Skeletal muscle tissue (tissue), 5 donors: Measurements from ENCODE around the gene SAMD10. TPM values are rescaled to one million over a fixed set of nuclear protein-coding genes. Genes with fewer than 3 reads are reported as not detected.
"Not testable (repeated sequence)": the region's sequence is repeated elsewhere in the genome, so short reads cannot be mapped to it uniquely, and the experiment has no call there.

Experiments
- H3K27ac ChIP-seq: one replicate; pipeline ENCODE4 v1.7.0; 2013; ENCODE audit warnings: mild to moderate bottlenecking, low read depth, low read length, inconsistent platforms
- H3K27me3 ChIP-seq, 3 donors: one replicate each; pipeline ENCODE4 v1.7.0; 2013; ENCODE audit warnings: low read length in 3 of 3; ENCODE audit not compliant: control insufficient read depth in 3 of 3, insufficient read depth in 3 of 3
- H3K36me3 ChIP-seq, 3 donors: one replicate each; pipeline ENCODE4 v1.7.0; 2013; ENCODE audit warnings: low read length in 3 of 3; ENCODE audit not compliant: control insufficient read depth in 3 of 3, insufficient read depth in 3 of 3
- H3K4me1 ChIP-seq, 3 donors: one replicate each; pipeline ENCODE4 v1.7.0; 2013; ENCODE audit warnings: low read length in 3 of 3, mild to moderate bottlenecking in 3 of 3; ENCODE audit not compliant: control insufficient read depth in 3 of 3, insufficient read depth in 3 of 3
- H3K4me3 ChIP-seq, 3 donors: one replicate each; pipeline ENCODE4 v1.7.0; 2013; ENCODE audit warnings: low read length in 3 of 3
- H3K9ac ChIP-seq, 3 donors: one replicate each; pipeline ENCODE4 v1.7.0; 2013; ENCODE audit warnings: low read length in 3 of 3, mild to moderate bottlenecking in 3 of 3, moderate library complexity in 2 of 3, low read depth in 1 of 3
- H3K9me3 ChIP-seq, 3 donors: one replicate each; pipeline ENCODE4 v1.7.0; 2013; ENCODE audit warnings: low read length in 3 of 3; ENCODE audit not compliant: control insufficient read depth in 3 of 3
- small RNA-seq: library from RNA; depleted of rRNA; stranded (forward); fragments of <200 nt; gene quantifications from one replicate; pipeline ENCODE3, GENCODE V24; 2014
- total RNA-seq: library from RNA; depleted of rRNA; stranded (reverse); fragments of >200 nt; gene quantifications from one replicate; pipeline ENCODE4 v1.2.3, GENCODE V29; 2014
- donor health status: Osteomylitis.

SAMD10 gene
- total RNA-seq, 1 donor from 2014 or later, result 1.0 TPM

- Histone ChIP-seq H3K36me3 (peaks cover 44 to 54% (median 49%) of the 10 kb centered on the region in 3 donors), H3K4me3 (no peak overlapping the region), H3K4me1 (peaks cover 0 to 4% (median 2%) of the 10 kb centered on the region in 3 donors), H3K27ac (no peak overlapping the region), H3K9me3 (no peaks in the 10 kb centered on the region), H3K9ac (no peak overlapping the region), H3K27me3 (no peaks in the 10 kb centered on the region)
Observed at GRCh38 chr20:63933646-63934045, 45.8 kb downstream of the SAMD10 start.

DNA sequence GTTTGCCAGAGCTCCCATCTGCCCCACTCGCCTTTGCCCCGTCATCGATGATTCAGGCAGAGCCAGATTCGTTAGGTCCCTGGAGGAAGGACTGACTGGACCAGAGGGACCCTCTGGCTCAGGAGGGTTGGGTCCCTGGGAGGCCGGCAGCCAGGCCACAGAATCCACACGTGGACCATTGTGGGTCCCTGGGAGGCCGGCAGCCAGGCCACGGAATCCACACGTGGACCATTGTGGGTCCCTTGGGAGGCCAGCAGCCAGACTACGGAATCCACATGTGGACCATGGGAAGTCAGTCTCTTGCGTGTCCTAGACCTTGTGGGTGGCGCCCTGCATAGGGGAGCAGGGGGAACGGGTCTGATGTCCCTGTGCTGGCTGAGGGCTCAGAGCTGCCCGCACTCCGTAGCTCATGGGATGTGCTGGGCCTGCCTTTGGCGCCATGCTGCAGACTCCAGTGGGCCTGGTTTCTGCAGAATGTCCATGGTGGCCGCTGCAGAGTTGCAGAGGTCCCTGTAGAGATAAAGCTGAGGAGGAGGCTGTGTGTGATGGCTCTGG, 46.8 kb downstream of the SAMD10 start:
- H3K27ac ChIP-seq, result no peak overlapping the region
- H3K4me1 ChIP-seq, result peaks cover 0 to 3% (median 2%) of the 10 kb centered on the region in 3 donors
- H3K4me3 ChIP-seq, result no peak overlapping the region
- H3K27me3 ChIP-seq, result no peaks in the 10 kb centered on the region
- H3K9me3 ChIP-seq, result no peaks in the 10 kb centered on the region
- H3K9ac ChIP-seq, result no peak overlapping the region
- peaks cover 50 to 61% (median 54%) of the 10 kb centered on the region in 3 donors for H3K36me3 ChIP-seq

- H3K36me3 ChIP-seq, result peaks cover 51 to 63% (median 54%) of the 10 kb centered on the region in 3 donors
- H3K27ac ChIP-seq, result no peak overlapping the region
Observed at GRCh38 chr20:63931735-63932134, 47.7 kb downstream of the SAMD10 start.

GRCh38 chr20:63930971-63931553, 48.4 kb downstream of the SAMD10 start:
- Histone ChIP-seq H3K27me3 (no peaks in the 10 kb centered on the region), H3K4me3 (no peak overlapping the region), H3K9ac (no peak overlapping the region), H3K9me3 (no peaks in the 10 kb centered on the region), H3K4me1 (peaks cover 3 to 7% (median 4%) of the 10 kb centered on the region in 3 donors), H3K36me3 (peaks cover 54 to 63% (median 55%) of the 10 kb centered on the region in 3 donors), H3K27ac (no peak overlapping the region)

More at GRCh38 chr20:63931735-63932134, 47.7 kb downstream of the SAMD10 start:
- peaks cover 3 to 7% (median 4%) of the 10 kb centered on the region in 3 donors for H3K4me1 ChIP-seq
- no peak overlapping the region for H3K9ac ChIP-seq
- H3K4me3 ChIP-seq, result no peak overlapping the region
- no peaks in the 10 kb centered on the region for H3K27me3 ChIP-seq
- no peaks in the 10 kb centered on the region for H3K9me3 ChIP-seq

DNA sequence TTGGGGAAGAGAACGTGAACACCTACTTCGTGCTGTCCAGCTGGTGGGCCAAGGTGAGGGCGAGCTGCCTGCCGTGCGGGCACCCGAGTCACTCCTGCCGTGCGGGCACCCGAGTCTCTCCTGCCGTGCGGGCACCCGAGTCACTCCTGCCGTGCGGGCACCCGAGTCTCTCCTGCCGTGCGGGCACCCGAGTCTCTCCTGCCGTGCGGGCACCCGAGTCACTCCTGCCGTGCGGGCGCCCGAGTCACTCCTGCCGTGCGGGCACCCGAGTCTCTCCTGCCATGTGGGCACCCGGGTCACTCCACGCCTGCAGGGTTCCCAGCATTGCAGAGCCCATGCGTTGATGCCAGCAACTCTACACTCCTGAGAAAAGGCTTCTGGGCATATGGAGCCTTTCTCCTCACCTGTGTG, 50.0 kb downstream of the SAMD10 start:
- H3K27ac ChIP-seq, H3K4me1 ChIP-seq, H3K27me3 ChIP-seq, H3K4me3 ChIP-seq, H3K9ac ChIP-seq, H3K9me3 ChIP-seq: not testable (repeated sequence)
- H3K36me3 ChIP-seq, result peaks cover 43 to 52% (median 46%) of the 10 kb centered on the region in 3 donors

- Histone ChIP-seq H3K4me3 (no peak overlapping the region), H3K9ac (no peak overlapping the region), H3K27me3 (no peaks in the 10 kb centered on the region), H3K4me1 (peaks cover 3 to 7% (median 4%) of the 10 kb centered on the region in 3 donors), H3K9me3 (no peaks in the 10 kb centered on the region), H3K27ac (no peak overlapping the region), H3K36me3 (peaks cover 43 to 50% (median 45%) of the 10 kb centered on the region in 3 donors)
Observed at GRCh38 chr20:63929071-63929470, 50.4 kb downstream of the SAMD10 start.

- Histone ChIP-seq H3K9me3 (no peaks in the 10 kb centered on the region), H3K27ac (no peak overlapping the region), H3K4me1 (peaks cover 2 to 7% (median 4%) of the 10 kb centered on the region in 3 donors), H3K9ac (no peak overlapping the region), H3K36me3 (peaks cover 28 to 34% (median 32%) of the 10 kb centered on the region in 3 donors), H3K27me3 (no peaks in the 10 kb centered on the region), H3K4me3 (no peak overlapping the region)
Observed at GRCh38 chr20:63926298-63926697, 53.1 kb downstream of the SAMD10 start.

DNA sequence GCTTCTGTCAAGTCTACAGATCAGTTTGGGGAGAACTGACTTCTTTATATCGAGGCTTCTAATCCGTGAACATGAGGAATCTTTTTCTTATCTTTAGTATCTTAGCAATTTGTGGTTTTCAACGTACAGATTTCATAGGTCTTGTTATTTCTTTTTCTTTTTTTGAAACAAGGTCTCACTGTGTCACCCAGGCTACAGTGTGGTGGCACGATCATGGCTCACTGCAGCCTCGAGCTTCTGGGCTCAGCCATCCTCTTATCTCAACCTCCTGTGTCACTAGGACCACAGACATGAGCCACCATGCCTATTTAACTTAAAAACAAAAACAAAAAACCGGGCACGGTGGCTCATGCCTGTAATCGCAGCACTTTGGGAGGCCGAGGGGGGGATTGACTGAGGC, 55.2 kb downstream of the SAMD10 start:
- H3K27ac ChIP-seq, result no peak overlapping the region
- no peak overlapping the region for H3K9ac ChIP-seq
- peaks cover 12 to 19% (median 17%) of the 10 kb centered on the region in 3 donors for H3K36me3 ChIP-seq
- H3K9me3 ChIP-seq, result no peaks in the 10 kb centered on the region
- no peak overlapping the region for H3K4me3 ChIP-seq
- H3K4me1 ChIP-seq, result peaks cover 2 to 7% (median 4%) of the 10 kb centered on the region in 3 donors
- no peaks in the 10 kb centered on the region for H3K27me3 ChIP-seq

Small RNAs within 50 kb of the gene (small RNA-seq; reads per million reads assigned to genes)
- not detected for gene MIR647

Other genes starting within 250 kb of the SAMD10 start
- 0.52 TPM for gene LIME1, start 243.0 kb downstream of the SAMD10 start, total RNA-seq
- 10.4 TPM for gene SLC2A4RG, start 239.9 kb downstream of the SAMD10 start, total RNA-seq
- 52.2 TPM for gene ZBTB46, start 148.4 kb downstream of the SAMD10 start, total RNA-seq
- not detected for gene ABHD16B, start 118.1 kb downstream of the SAMD10 start, total RNA-seq
- 29.2 TPM for gene TPD52L2, start 114.4 kb downstream of the SAMD10 start, total RNA-seq
- 30.3 TPM for gene DNAJC5, start 84.5 kb downstream of the SAMD10 start, total RNA-seq
- gene UCKL1, start 23.2 kb downstream of the SAMD10 start, total RNA-seq, result 15.7 TPM
- 8.9 TPM for gene ZNF512B, start 9.7 kb downstream of the SAMD10 start, total RNA-seq
- 55.8 TPM for gene PRPF6, start 1.5 kb upstream of the SAMD10 start, total RNA-seq
- gene C20orf204, start 56.5 kb upstream of the SAMD10 start, total RNA-seq, result 0.52 TPM
- 3.7 TPM for gene SOX18, start 70.0 kb upstream of the SAMD10 start, total RNA-seq
- 8.4 TPM for gene TCEA2, start 83.6 kb upstream of the SAMD10 start, total RNA-seq
- gene RGS19, start 99.9 kb upstream of the SAMD10 start, total RNA-seq, result 5.2 TPM
- 0.52 TPM for gene OPRL1, start 100.4 kb upstream of the SAMD10 start, total RNA-seq
- 1.0 TPM for gene LKAAEAR1, start 104.8 kb upstream of the SAMD10 start, total RNA-seq
- gene NPBWR2, start 127.9 kb upstream of the SAMD10 start, total RNA-seq, result not detected
- not detected for gene MYT1, start 184.8 kb upstream of the SAMD10 start, total RNA-seq